Measurements from ENCODE around the gene GMPPA.

- TF ChIP-seq CTCF (IDR thresholded peaks at IDR 0.05), result no peak
- TF ChIP-seq POLR2A (IDR thresholded peaks at IDR 0.05), result no peak
Measured at GRCh38 chr2:219473511-219473910, 25.2 kb upstream of the GMPPA start.
